OCI-LY3 (cell line): ENCODE results near the gene AQP6.

ENCODE experiments used
- H2AFZ ChIP-seq: fragments of 200-600, 300-600 bp; shearing (Covaris generic); 2 replicates; pipeline ENCODE4 v1.6.0; 2014; ENCODE audit warnings: antibody characterized with exemption, low read depth, low read length
- H3K27ac ChIP-seq: fragments of 200-600, 300-600 bp; sonication (generic); 2 replicates; pipeline ENCODE4 v1.5.1; 2014; ENCODE audit warnings: mild to moderate bottlenecking, low read length, moderate library complexity, mixed read lengths
- H3K27me3 ChIP-seq: fragments of 200-600, 300-600 bp; sonication (generic); 2 replicates; pipeline ENCODE4 v1.6.1; 2014; ENCODE audit warnings: low read depth, low read length, mixed read lengths
- H3K36me3 ChIP-seq: fragments of 200-600, 300-600 bp; sonication (generic); replicated peaks from 2 replicates; pipeline ENCODE3; 2014; ENCODE audit warnings: low read depth, low read length, mixed read lengths
- H3K4me1 ChIP-seq: fragments of 300-600, 200-600 bp; sonication (generic); 2 replicates; pipeline ENCODE4 v1.6.1; 2014; ENCODE audit warnings: low read length, mixed read lengths
- H3K4me2 ChIP-seq: fragments of 200-600, 300-600 bp; sonication (generic); 2 replicates; pipeline ENCODE4 v1.6.1; 2014; ENCODE audit warnings: low read length, mixed read lengths
- H3K4me3 ChIP-seq: fragments of 300-600, 200-600 bp; sonication (generic); 2 replicates; pipeline ENCODE4 v1.5.1; 2014; ENCODE audit warnings: antibody characterized with exemption, mild to moderate bottlenecking, low read length, moderate library complexity
- H3K79me2 ChIP-seq: fragments of 300-600, 200-600 bp; shearing (Covaris generic); 2 replicates; pipeline ENCODE4 v1.6.1; 2014; ENCODE audit warnings: mild to moderate bottlenecking, low read length, mixed read lengths
- H3K9ac ChIP-seq: fragments of 300-600, 200-600 bp; shearing (Covaris generic); 2 replicates; pipeline ENCODE4 v1.6.0; 2014; ENCODE audit warnings: mild to moderate bottlenecking, low read length, moderate library complexity
- H3K9me3 ChIP-seq: fragments of 200-600, 300-600 bp; shearing (Covaris generic); 2 replicates; pipeline ENCODE4 v1.6.1; 2014; ENCODE audit warnings: low read length, mixed read lengths; ENCODE audit not compliant: insufficient read depth
- H4K20me1 ChIP-seq: fragments of 200-600, 300-600 bp; sonication (generic); 2 replicates; pipeline ENCODE4 v1.6.1; 2016; ENCODE audit warnings: low read length, mixed read lengths; ENCODE audit not compliant: insufficient read depth
- EZH2phosphoT487 ChIP-seq: fragments of 200-600 bp; shearing (Covaris generic); IDR thresholded peaks from 2 replicates; pipeline ENCODE4 v1.6.1; 2018; ENCODE audit warnings: antibody characterized with exemption, mixed run types, low read depth
- TF ChIP-seq, protein P1 (sequence below): fragments of 200-600, 300-600 bp; sonication (generic); IDR thresholded peaks from 2 replicates; pipeline ENCODE4 v1.5.1; 2014; ENCODE audit warnings: antibody characterized with exemption, low read length, low read depth

Gene AQP6

DNA sequence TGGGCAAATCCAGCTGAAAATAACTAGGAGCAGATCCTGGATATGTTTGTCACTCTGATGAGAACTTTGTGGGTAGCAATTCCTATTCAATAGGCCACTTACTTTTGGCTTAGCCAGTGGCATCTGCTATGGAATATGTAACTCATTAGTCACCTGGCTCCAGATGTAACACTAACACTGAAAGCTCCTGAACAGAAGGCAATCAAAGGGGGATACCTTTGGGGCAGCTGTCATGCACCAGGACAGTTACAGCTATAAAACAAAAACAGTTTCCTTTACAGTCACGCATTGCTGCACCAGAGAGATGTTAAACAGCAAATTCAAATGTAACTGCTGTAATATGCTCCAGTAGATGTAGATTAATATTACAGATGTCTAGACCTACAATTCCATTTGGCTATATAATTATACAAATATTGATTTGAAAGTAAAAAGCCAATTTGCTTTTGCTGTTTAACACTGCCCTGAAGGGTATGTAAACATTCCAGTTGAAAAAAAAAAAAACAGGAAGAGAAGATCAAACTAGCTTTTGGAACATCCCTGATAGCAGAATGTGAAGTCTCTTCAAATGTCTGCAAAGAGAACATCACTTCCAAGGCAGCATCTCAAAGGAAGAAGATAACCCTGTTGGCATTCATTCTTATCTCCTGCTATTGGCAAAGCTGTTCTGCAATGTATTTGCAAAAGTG is 34.2 kb downstream of the AQP6 start:
- Histone ChIP-seq H3K79me2 (peaks cover 43% of the 10 kb centered on the region), H3K4me2 (0 out of 2 replicates have a peak overlapping the region, but pooled peaks have one; percentile 12), H2AFZ (no peak overlapping the region), H3K27me3 (no peaks in the 10 kb centered on the region), H3K4me1 (peaks cover 21% of the 10 kb centered on the region), H3K9ac (no peak overlapping the region), H3K36me3 (peaks cover 45% of the 10 kb centered on the region), H3K27ac (no peak overlapping the region), H3K4me3 (no peak overlapping the region), H4K20me1 (peaks cover 21% of the 10 kb centered on the region), H3K9me3 (no peaks in the 10 kb centered on the region)
- TF ChIP-seq, protein P1, sequence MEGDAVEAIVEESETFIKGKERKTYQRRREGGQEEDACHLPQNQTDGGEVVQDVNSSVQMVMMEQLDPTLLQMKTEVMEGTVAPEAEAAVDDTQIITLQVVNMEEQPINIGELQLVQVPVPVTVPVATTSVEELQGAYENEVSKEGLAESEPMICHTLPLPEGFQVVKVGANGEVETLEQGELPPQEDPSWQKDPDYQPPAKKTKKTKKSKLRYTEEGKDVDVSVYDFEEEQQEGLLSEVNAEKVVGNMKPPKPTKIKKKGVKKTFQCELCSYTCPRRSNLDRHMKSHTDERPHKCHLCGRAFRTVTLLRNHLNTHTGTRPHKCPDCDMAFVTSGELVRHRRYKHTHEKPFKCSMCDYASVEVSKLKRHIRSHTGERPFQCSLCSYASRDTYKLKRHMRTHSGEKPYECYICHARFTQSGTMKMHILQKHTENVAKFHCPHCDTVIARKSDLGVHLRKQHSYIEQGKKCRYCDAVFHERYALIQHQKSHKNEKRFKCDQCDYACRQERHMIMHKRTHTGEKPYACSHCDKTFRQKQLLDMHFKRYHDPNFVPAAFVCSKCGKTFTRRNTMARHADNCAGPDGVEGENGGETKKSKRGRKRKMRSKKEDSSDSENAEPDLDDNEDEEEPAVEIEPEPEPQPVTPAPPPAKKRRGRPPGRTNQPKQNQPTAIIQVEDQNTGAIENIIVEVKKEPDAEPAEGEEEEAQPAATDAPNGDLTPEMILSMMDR = no peak
- no peak for TF ChIP-seq EZH2phosphoT487

DNA sequence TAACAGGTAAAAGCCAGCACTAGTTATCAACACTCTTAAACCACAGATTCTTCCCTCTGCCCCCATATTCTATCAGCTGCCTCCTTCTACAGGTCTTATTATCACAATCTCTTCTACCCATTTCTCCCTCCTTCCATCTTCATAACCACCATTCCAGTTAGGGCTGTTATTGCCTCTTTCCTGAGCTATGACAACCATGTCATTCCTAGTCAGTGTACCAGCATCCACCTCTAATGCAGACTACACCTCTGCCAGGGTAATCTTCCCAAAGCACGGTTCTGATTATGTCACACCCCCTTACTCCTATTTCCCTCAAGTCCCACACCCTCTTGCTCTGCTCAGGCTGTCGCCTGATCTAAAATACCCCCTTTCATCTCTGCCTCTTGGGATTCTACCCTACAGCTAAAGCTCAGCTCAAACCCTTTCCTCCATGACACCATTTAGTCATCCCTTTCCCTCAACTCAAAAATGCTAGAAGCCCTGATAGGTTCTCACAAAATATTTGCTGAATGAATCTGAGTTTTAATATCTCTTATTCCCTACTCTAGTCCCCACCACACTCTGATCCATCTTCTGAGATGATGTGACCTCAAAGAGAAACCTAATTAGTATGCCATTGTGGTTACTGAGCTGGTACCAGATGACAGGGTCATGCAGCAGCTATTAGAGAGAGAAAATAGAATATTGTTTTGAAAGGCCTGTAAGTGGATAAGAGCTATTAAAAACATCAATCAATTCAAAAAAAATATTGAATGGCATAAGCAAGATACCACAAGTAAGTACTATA is 40.8 kb downstream of the AQP6 start:
- TF ChIP-seq, protein P1 = no peak
- no peak for TF ChIP-seq EZH2phosphoT487
- peaks cover 14% of the 10 kb centered on the region for H3K4me1 ChIP-seq
- 0 out of 2 replicates have a peak overlapping the region, but pooled peaks have one; percentile 21 for H3K27ac ChIP-seq
- H2AFZ ChIP-seq = no peak overlapping the region
- peaks cover 69% of the 10 kb centered on the region for H3K79me2 ChIP-seq
- no peak overlapping the region for H3K4me3 ChIP-seq
- H4K20me1 ChIP-seq = peaks cover 16% of the 10 kb centered on the region
- no peaks in the 10 kb centered on the region for H3K9me3 ChIP-seq
- H3K36me3 ChIP-seq = peaks cover 30% of the 10 kb centered on the region
- no peak overlapping the region for H3K9ac ChIP-seq
- no peaks in the 10 kb centered on the region for H3K27me3 ChIP-seq
- peak overlapping the region; percentile 25 for H3K4me2 ChIP-seq

DNA sequence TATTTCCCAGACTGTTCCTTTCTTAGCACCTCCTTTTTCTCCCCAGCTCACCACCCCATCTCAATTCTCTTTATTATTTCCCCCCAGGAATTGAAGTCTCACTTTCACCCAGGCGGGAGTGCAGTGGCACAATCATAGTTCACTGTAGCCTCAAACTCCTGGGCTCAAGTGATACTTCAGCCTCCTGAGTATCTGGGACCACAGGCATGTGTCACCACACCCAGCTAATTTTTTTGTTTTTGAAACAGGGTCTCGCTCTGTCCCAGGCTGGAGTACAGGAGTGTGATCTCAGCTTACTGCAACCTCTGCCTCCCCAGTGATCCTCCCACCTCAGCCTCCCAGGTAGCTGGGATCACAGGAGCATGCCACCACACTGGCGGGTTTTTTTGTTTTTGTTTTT is 41.6 kb downstream of the AQP6 start:
- peaks cover 70% of the 10 kb centered on the region for H3K79me2 ChIP-seq
- TF ChIP-seq, protein P1 = no peak

More for the DNA sequence above, 41.6 kb downstream of the AQP6 start:
- Histone ChIP-seq H3K27ac (peak overlapping the region; percentile 21; the same call in 1 of the 2 replicates), H2AFZ (no peak overlapping the region), H3K36me3 (peaks cover 33% of the 10 kb centered on the region), H3K9ac (no peak overlapping the region), H4K20me1 (peaks cover 23% of the 10 kb centered on the region), H3K4me3 (no peak overlapping the region), H3K27me3 (no peaks in the 10 kb centered on the region), H3K9me3 (no peaks in the 10 kb centered on the region), H3K4me2 (peak overlapping the region; percentile 25), H3K4me1 (peaks cover 14% of the 10 kb centered on the region)
